Measurements from ENCODE around the gene SLCO3A1. TPM values are rescaled to one million over a fixed set of nuclear protein-coding genes. Genes with fewer than 3 reads are reported as not detected.
"Not testable (repeated sequence)": the region's sequence is repeated elsewhere in the genome, so short reads cannot be mapped to it uniquely, and the experiment has no call there.

Gene SLCO3A1
- polyA plus RNA-seq, 4 donors: 9.2 to 15.9 (median 12.1) TPM

GRCh38 chr15:92168066-92168683, 314.7 kb downstream of the SLCO3A1 start:
- no peak for DNase-seq (ENCODE audit: low read depth in 4 of 4, low spot score in 3 of 4)

GRCh38 chr15:92170897-92171296, 317.4 kb downstream of the SLCO3A1 start:
- DNase-seq (ENCODE audit: low read depth in 4 of 4, low spot score in 3 of 4): no peak

- DNase-seq (ENCODE audit: low read depth in 4 of 4, low spot score in 3 of 4): no peak
Measured at GRCh38 chr15:92178911-92179310, 325.4 kb downstream of the SLCO3A1 start.

- no peak for DNase-seq (ENCODE audit: low read depth in 4 of 4, low spot score in 3 of 4)
Measured at GRCh38 chr15:92184142-92184541, 330.6 kb downstream of the SLCO3A1 start.

- DNase-seq (ENCODE audit: low read depth in 4 of 4, low spot score in 3 of 4): no peak
Measured at GRCh38 chr15:92184679-92185230, 331.2 kb downstream of the SLCO3A1 start.

DNA sequence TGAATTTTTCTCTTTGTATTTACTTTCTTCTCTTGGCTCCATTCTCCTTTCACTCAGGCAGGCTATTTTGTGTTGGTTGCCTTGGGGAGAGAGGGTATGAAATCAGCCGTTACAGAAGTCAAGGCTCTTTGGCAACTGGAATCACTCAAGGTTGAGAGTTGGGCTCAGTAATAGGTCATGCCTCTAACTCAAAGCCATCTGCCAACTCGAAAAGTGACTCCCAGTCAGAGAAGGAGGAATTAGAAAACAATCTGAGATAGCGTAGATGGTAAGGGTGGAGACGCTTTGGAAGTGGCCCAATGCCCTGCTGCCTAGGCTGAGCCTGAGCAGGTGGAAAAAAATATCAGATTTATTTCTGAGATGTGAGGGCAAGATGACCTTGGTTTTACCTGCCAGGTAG, 334.5 kb downstream of the SLCO3A1 start:
- DNase-seq (ENCODE audit: low read depth in 4 of 4, low spot score in 3 of 4): no peak

- DNase-seq (ENCODE audit: low read depth in 4 of 4, low spot score in 3 of 4): peak in 1 of 4 donors; percentile 24
Measured at GRCh38 chr15:92189166-92189565, 335.7 kb downstream of the SLCO3A1 start.

- DNase-seq (ENCODE audit: low read depth in 4 of 4, low spot score in 3 of 4): no peak
Measured at GRCh38 chr15:92195241-92195640, 341.7 kb downstream of the SLCO3A1 start.

DNA sequence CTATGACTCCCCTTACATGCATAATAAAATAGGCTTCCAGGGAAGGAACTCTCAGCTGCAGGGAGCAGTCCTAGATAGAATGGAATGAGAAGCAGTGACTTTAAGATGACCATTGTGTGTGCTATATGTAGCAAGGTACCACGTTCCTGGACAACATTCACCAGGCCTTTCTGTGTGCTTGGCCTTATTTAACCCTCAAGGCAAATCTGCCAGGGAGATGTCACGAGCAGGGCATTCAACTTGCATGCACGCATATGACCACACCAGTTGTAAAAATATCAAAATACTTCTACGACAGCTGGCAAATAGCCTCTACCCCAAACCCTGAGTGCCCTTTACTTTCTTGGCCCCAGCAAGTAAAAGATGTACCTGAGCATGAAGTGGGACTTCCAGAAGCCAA, 342.8 kb downstream of the SLCO3A1 start:
- no peak for DNase-seq (ENCODE audit: low read depth in 4 of 4, low spot score in 3 of 4)

DNA sequence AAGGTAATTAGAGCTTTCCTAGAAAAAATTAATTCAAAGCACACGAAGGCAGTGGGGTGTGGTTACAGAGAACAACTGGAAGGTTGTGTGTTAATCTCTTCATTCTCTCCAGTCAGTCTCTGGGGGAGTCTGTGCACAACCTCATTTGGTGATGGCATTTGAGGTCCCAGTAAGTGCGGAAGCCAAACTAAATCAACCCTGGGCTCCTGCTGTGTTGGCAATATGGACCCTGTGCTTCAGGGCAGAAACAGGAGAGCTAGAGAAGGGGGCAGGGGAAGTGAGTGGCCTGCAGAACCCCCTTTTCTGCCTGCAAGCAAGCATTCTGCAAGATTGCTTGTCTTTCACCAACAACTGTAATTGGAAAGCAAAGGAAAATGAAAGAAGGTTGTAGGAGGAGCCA, 344.2 kb downstream of the SLCO3A1 start:
- no peak for DNase-seq (ENCODE audit: low read depth in 4 of 4, low spot score in 3 of 4)

DNA sequence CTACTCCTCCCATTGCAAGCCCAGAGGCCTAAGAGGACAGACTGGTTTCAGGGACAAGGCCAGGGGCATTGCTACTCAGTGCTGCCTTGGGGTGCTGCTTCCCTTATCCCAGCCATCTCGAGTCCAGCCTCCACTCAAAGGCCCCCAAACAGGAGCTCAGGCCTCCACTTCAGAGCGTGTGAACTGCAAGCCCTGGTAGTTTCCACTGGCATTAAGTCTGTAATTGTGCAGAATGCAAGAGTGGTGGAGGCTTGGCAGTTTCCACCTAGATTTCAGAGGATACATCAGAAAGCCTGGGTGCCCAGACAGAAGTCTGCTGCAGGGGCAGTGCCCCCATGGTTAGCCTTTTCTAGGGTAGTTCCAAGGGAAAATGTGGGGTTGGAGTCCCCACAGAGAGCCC, 347.4 kb downstream of the SLCO3A1 start:
- no peak for DNase-seq (ENCODE audit: low read depth in 4 of 4, low spot score in 3 of 4)

- DNase-seq (ENCODE audit: low read depth in 4 of 4, low spot score in 3 of 4): no peak
Measured at GRCh38 chr15:92205255-92205739, 351.8 kb downstream of the SLCO3A1 start.

DNA sequence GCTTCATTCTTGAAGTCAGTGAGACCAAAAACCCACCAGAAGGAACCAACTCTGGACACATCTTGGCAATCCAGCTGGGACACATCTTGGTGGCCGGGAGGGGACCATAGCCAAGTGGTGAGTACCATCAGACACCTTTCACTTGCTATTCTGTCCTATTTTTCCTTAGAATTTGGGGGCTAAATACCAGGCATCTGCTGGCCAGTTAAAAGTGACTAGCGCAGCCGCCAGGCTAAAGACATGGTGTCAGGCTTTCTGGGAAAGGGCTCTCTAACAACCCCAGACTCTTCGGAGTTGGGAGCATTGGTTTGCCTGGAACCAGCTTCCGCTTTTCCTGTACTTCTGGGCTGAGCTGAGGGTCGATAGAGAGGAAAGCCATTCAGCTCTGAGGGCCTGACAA, 354.1 kb downstream of the SLCO3A1 start:
- not testable (repeated sequence) for DNase-seq (ENCODE audit: low read depth in 4 of 4, low spot score in 3 of 4)

Measured in right renal pelvis (tissue), 4 donors.